DND-41 (cell line): ENCODE data around the gene GPC6.

Source experiments
- ATAC-seq: fragments of 200-7000 bp; cut with Tn5 transposase; 3 replicates; pipeline ENCODE4 v1.9.1; 2021; ENCODE audit warnings: low read depth; ENCODE audit not compliant: insufficient read depth
- DNase-seq: peaks from one replicate; pipeline ENCODE4 v3.0.0-alpha.2; 2020
- H2AFZ ChIP-seq: 2 replicates; pipeline ENCODE4 v1.6.0; 2012; ENCODE audit warnings: low read depth, low read length
- H3K27ac ChIP-seq: 2 replicates; pipeline ENCODE4 v1.5.1; 2012; ENCODE audit warnings: low read length, inconsistent platforms
- H3K27me3 ChIP-seq: fragments of 200-600 bp; sonication (generic); 2 replicates; pipeline ENCODE4 v1.6.0; 2012; ENCODE audit warnings: low read length, mild to moderate bottlenecking, inconsistent platforms; ENCODE audit not compliant: insufficient read depth, poor library complexity
- H3K36me3 ChIP-seq: 2 replicates; pipeline ENCODE4 v1.5.1; 2012; ENCODE audit warnings: low read length, inconsistent platforms; ENCODE audit not compliant: insufficient read depth
- H3K4me1 ChIP-seq: 2 replicates; pipeline ENCODE4 v1.5.1; 2012; ENCODE audit warnings: mild to moderate bottlenecking, low read length; ENCODE audit not compliant: insufficient read depth
- H3K4me2 ChIP-seq: 2 replicates; pipeline ENCODE4 v1.6.0; 2012; ENCODE audit warnings: mild to moderate bottlenecking, moderate library complexity, low read length, inconsistent platforms; ENCODE audit not compliant: insufficient read depth
- H3K4me3 ChIP-seq, 2 experiments: fragments of 200-600 bp in 1 of 2; shearing (Covaris generic) in 1 of 2; 2 replicates each; pipeline ENCODE4 v1.5.1; 2012 to 2016; ENCODE audit warnings: inconsistent platforms in 2 of 2, low read length in 2 of 2, mild to moderate bottlenecking in 2 of 2, low read depth in 1 of 2, moderate library complexity in 1 of 2
- H3K79me2 ChIP-seq: 2 replicates; pipeline ENCODE4 v1.6.0; 2012; ENCODE audit warnings: low read length, inconsistent platforms; ENCODE audit not compliant: insufficient read depth
- H3K9ac ChIP-seq: 2 replicates; pipeline ENCODE4 v1.6.0; 2012; ENCODE audit warnings: low read depth, mild to moderate bottlenecking, inconsistent platforms, low read length, moderate library complexity
- H3K9me3 ChIP-seq: 2 replicates; pipeline ENCODE4 v1.5.1; 2012; ENCODE audit warnings: low read length, moderate library complexity, mild to moderate bottlenecking, inconsistent platforms; ENCODE audit not compliant: insufficient read depth, severe bottlenecking
- H4K20me1 ChIP-seq: 2 replicates; pipeline ENCODE4 v1.6.0; 2012; ENCODE audit warnings: low read length; ENCODE audit not compliant: insufficient read depth
- CTCF ChIP-seq: IDR thresholded peaks from 2 replicates; pipeline ENCODE4 v1.5.1; 2012; ENCODE audit warnings: borderline replicate concordance, low read length, moderate library complexity, mild to moderate bottlenecking; ENCODE audit not compliant: poor library complexity, severe bottlenecking; ENCODE audit errors: extremely low read depth
- EZH2 ChIP-seq: IDR thresholded peaks from 3 replicates; pipeline ENCODE4 v1.6.1; 2012; ENCODE audit warnings: borderline replicate concordance, low read depth, mild to moderate bottlenecking, moderate library complexity, low read length, inconsistent platforms; ENCODE audit not compliant: severe bottlenecking

GPC6 gene

DNA sequence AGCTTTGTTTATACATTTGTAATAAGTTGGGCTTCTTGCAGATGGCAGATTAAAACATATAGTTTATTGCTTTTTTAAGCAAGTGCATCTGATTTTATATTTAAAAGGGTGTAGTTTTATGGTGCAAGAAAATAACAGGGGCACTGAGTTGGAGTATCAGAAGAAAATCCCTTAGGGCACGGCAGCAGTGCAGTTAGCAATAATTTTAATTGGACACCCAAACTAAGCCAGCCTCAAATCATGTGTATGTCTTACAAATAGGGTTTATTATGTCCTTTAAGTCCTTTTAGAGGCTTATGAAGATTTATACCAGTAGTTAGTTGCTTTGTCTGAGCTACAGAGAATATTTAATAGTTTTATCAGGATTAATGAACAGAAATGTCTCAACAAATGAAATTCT lies 57.5 kb downstream of the GPC6 start:
- H3K27ac ChIP-seq: no peak overlapping the region
- H3K4me1 ChIP-seq: no peaks in the 10 kb centered on the region
- H3K9ac ChIP-seq: no peak overlapping the region
- no peak for ATAC-seq
- no peaks in the 10 kb centered on the region for H3K36me3 ChIP-seq
- no peaks in the 10 kb centered on the region for H3K27me3 ChIP-seq
- no peak overlapping the region for H2AFZ ChIP-seq
- DNase-seq: no peak
- no peaks in the 10 kb centered on the region for H4K20me1 ChIP-seq
- H3K9me3 ChIP-seq: no peaks in the 10 kb centered on the region
- no peak overlapping the region for H3K4me2 ChIP-seq
- H3K79me2 ChIP-seq: no peaks in the 10 kb centered on the region
- H3K4me3 ChIP-seq: no peak overlapping the region
- TF ChIP-seq CTCF (no peak), EZH2 (no peak)

DNA sequence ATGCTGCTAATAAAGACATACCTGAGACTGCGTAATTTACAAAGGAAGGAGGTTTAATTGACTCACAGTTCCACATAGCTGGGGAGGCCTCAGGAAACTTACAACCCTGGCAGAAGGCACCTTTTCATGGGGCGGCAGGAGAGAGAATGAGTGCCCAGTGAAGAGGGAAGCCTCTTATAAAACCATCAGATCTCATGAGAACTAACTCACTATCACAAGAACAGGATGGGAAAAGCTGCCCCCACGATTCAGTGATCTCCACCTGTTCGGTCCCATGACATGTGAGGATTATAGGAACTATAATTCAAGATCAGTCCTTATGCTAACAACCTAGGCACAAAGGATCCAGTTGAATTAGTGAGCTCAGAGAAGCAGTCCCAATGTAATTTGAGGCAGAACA lies 59.4 kb downstream of the GPC6 start:
- DNase-seq: no peak
- H4K20me1 ChIP-seq: no peaks in the 10 kb centered on the region

DNA sequence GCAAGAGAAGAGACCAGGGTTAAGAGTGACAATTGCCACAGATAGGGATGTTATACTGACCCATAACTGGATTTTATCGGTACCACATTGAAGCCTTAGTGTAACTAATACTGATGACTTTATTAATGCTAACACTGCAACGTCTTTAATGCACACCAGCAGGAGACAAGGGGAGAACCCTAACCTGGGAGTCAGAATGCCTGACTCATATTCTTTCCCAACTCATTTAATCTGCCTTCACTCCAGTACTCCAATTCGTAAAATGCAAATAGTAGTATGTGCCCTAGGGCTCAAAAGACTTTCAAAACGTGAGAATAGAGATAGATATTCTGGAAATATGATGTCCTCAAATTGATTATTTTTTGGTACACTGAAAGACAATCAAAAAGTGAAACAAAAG lies 62.4 kb downstream of the GPC6 start:
- Histone ChIP-seq H3K4me3 (no peak overlapping the region), H3K36me3 (no peaks in the 10 kb centered on the region), H3K4me1 (no peaks in the 10 kb centered on the region), H3K4me2 (no peak overlapping the region), H3K79me2 (no peaks in the 10 kb centered on the region), H3K9me3 (no peaks in the 10 kb centered on the region), H3K9ac (no peak overlapping the region), H4K20me1 (no peaks in the 10 kb centered on the region), H3K27ac (no peak overlapping the region), H3K27me3 (no peaks in the 10 kb centered on the region), H2AFZ (no peak overlapping the region)
- TF ChIP-seq EZH2 (no peak), CTCF (no peak)
- ATAC-seq (no peak), DNase-seq (no peak)

More for the DNA sequence above, 59.4 kb downstream of the GPC6 start:
- Histone ChIP-seq H3K9ac (no peak overlapping the region), H3K9me3 (no peaks in the 10 kb centered on the region), H3K27me3 (no peaks in the 10 kb centered on the region), H3K79me2 (no peaks in the 10 kb centered on the region), H3K27ac (no peak overlapping the region), H3K4me1 (no peaks in the 10 kb centered on the region), H3K36me3 (no peaks in the 10 kb centered on the region), H3K4me3 (no peak overlapping the region), H3K4me2 (no peak overlapping the region), H2AFZ (no peak overlapping the region)
- no peak for TF ChIP-seq EZH2
- ATAC-seq: no peak

- Histone ChIP-seq H3K4me2 (no peak overlapping the region), H3K4me3 (no peak overlapping the region), H3K79me2 (no peaks in the 10 kb centered on the region), H3K9ac (no peak overlapping the region), H4K20me1 (no peaks in the 10 kb centered on the region), H3K36me3 (no peaks in the 10 kb centered on the region), H3K9me3 (no peaks in the 10 kb centered on the region), H3K4me1 (no peaks in the 10 kb centered on the region), H3K27ac (no peak overlapping the region), H3K27me3 (no peaks in the 10 kb centered on the region), H2AFZ (no peak overlapping the region)
- no peak for DNase-seq
- no peak for TF ChIP-seq EZH2
- no peak for TF ChIP-seq CTCF
- no peak for ATAC-seq
Measured at GRCh38 chr13:93289842-93290241, 63.2 kb downstream of the GPC6 start.
